C4-2B (cell line): ENCODE measurements around the gene ST8SIA1.

Source experiments
- H3K27ac ChIP-seq: fragments of 450-650 bp; 2 replicates; pipeline ENCODE4 v1.5.1; 2017
- CTCF ChIP-seq: fragments of 450-650 bp; conservative IDR thresholded peaks from 2 replicates; pipeline ENCODE4 v1.5.1; 2017; ENCODE audit warnings: mild to moderate bottlenecking
- ZFX ChIP-seq: fragments of 450-650 bp; IDR thresholded peaks from 2 replicates; pipeline ENCODE4 v1.6.1; 2017

Gene ST8SIA1

DNA sequence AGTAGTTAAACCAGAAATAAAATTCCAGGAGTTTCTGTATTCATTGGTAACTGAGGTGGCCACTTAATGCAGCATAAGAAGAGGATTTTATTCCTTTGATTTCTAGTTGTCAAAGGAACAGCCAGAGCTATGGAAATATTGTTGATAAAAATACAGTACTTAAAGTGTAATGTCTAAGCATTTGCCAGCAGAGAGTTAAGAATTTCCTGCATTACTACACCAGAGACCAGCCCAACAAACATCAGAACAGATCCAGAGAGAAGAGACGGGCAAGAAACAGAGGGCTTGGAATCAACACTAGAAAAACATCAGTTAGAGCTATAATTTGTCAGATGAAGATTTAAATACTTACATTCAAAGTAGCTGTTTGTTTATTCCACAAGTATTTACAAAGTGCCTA is 77.9 kb downstream of the ST8SIA1 start:
- no peak overlapping the region for H3K27ac ChIP-seq
- TF ChIP-seq ZFX, result no peak
- no peak for TF ChIP-seq CTCF

DNA sequence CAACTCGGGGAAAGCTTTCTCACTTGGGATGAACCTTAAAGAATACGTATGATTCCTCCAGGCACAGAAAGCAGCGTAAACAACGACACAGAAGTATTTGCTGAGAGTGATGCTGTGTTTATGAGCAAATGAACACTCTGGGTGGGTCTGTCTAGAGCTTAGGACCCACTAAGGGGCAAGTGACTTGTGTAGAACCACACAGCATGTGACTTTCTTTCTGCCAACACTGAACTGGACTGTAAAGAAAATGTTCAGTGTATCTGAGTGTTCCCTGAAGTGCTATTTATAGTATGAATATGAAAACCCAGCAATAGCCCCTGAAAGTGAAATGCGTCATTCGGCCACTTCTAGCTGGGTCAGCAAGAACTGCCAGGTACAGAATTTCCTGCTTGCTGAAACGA is 78.5 kb downstream of the ST8SIA1 start:
- H3K27ac ChIP-seq, result no peak overlapping the region

DNA sequence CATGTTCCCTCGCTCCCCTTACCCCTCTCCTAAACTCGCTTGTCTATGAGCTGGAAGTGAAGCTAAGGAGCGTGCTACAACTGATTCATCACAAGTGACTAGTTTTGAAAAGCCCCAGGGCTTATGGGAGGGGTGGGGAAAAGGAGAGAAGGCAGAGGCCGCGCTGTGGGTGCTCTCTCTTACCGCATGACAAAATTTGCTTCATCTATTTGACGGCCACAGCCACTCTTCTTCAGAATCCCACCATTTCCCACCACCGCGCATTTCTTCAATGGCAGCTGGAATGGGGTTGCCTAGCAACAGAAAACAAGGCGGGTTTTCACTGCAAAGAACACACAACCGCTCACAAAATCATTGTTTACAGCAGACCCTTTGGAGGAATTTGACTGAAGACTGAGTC is 79.4 kb downstream of the ST8SIA1 start:
- TF ChIP-seq CTCF (no peak), ZFX (no peak)
- no peak overlapping the region for H3K27ac ChIP-seq

More for the DNA sequence above, 78.5 kb downstream of the ST8SIA1 start:
- TF ChIP-seq ZFX, result no peak
- TF ChIP-seq CTCF, result no peak

DNA sequence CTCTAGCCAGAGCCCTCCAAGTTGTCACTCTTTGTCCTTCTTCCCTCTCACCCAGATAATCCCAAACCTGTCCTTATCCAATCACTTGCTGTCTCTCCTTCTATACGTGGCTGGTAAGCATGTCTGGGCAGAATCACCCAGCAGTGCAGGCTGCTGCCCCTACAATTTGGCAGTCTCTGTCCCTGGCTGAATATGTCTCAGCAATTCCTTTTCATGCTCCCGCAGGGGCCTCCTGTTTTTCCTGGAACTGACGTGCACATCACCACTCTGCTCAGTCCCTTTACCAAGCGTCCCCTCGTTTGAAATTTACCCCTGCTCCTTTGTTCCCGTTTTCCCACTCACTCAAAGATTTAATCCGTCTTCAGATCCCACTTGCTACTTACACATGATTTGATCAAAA is 80.0 kb downstream of the ST8SIA1 start:
- TF ChIP-seq CTCF (no peak), ZFX (no peak)
- no peak overlapping the region for H3K27ac ChIP-seq

DNA sequence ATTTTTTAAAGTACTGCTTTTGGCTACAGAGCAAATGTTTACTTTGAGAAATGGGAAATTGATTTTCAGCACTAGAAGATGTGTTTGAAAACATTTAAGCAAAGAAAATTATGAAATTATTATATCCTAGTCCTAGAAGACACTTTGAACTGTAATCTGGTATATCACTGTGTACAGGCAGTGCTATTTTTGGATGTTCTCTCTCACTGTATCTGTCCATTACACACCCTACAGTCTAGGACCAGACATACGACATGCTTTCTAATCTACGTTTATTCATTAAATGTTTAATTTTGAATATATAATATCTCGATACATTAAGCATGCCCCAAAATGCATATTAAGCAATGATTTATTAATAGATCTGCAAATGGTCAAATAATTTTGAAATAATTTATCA is 82.5 kb downstream of the ST8SIA1 start:
- H3K27ac ChIP-seq, result no peak overlapping the region
- TF ChIP-seq ZFX (no peak), CTCF (no peak)

GRCh38 chr12:22250762-22251161 is 83.7 kb downstream of the ST8SIA1 start:
- TF ChIP-seq ZFX (no peak), CTCF (no peak)
- H3K27ac ChIP-seq, result peak overlapping the region; percentile 38; the same call in 1 of the 2 replicates

GRCh38 chr12:22248571-22249115 is 85.9 kb downstream of the ST8SIA1 start:
- H3K27ac ChIP-seq, result no peak overlapping the region
- no peak for TF ChIP-seq ZFX
- no peak for TF ChIP-seq CTCF
